Measurements from ENCODE around the gene MUC4.

Gene MUC4

GRCh38 chr3:195800240-195800639 is 11.5 kb downstream of the MUC4 start:
- no peak for ATAC-seq

GRCh38 chr3:195796795-195797194 is 14.9 kb downstream of the MUC4 start:
- TF ChIP-seq OSR1 (CRISPR knock-in tag; IDR thresholded peaks at IDR 0.05) (no peak), ZNF70 (CRISPR knock-in tag; IDR thresholded peaks at IDR 0.05) (no peak), SNAI2 (CRISPR knock-in tag; IDR thresholded peaks at IDR 0.05) (no peak), TSHZ2 (CRISPR knock-in tag; IDR thresholded peaks at IDR 0.05) (no peak), ZNF8 (CRISPR knock-in tag; IDR thresholded peaks at IDR 0.05) (no peak), BACH2 (CRISPR knock-in tag; IDR thresholded peaks at IDR 0.05; ENCODE audit: borderline replicate concordance) (no peak), RARB (CRISPR knock-in tag; IDR thresholded peaks at IDR 0.05) (no peak), CSDC2 (CRISPR knock-in tag; IDR thresholded peaks at IDR 0.05) (no peak), PATZ1 (CRISPR knock-in tag; IDR thresholded peaks at IDR 0.05; ENCODE audit: borderline replicate concordance) (no peak), TCF4 (CRISPR knock-in tag; IDR thresholded peaks at IDR 0.05; ENCODE audit: borderline replicate concordance) (no peak), ISL1 (CRISPR knock-in tag; IDR thresholded peaks at IDR 0.05) (no peak), CREB5 (CRISPR knock-in tag; IDR thresholded peaks at IDR 0.05; ENCODE audit: low read depth) (no peak), POU6F1 (CRISPR knock-in tag; IDR thresholded peaks at IDR 0.05; ENCODE audit: borderline replicate concordance, low read depth) (no peak)
- no peak for ATAC-seq

More at GRCh38 chr3:195800240-195800639, 11.5 kb downstream of the MUC4 start:
- TF ChIP-seq BACH2 (CRISPR knock-in tag; IDR thresholded peaks at IDR 0.05; ENCODE audit: borderline replicate concordance) (no peak), ARNTL (CRISPR knock-in tag; IDR thresholded peaks at IDR 0.05; ENCODE audit: borderline replicate concordance, low read depth) (no peak), CREB5 (CRISPR knock-in tag; IDR thresholded peaks at IDR 0.05; ENCODE audit: low read depth) (no peak), SNAI2 (CRISPR knock-in tag; IDR thresholded peaks at IDR 0.05) (no peak), ZFP3 (CRISPR knock-in tag; IDR thresholded peaks at IDR 0.05) (no peak), CSDC2 (CRISPR knock-in tag; IDR thresholded peaks at IDR 0.05) (no peak), POU6F1 (CRISPR knock-in tag; IDR thresholded peaks at IDR 0.05; ENCODE audit: borderline replicate concordance, low read depth) (no peak), ZNF8 (CRISPR knock-in tag; IDR thresholded peaks at IDR 0.05) (no peak), TSHZ2 (CRISPR knock-in tag; IDR thresholded peaks at IDR 0.05) (no peak), ZC3H10 (CRISPR knock-in tag; IDR thresholded peaks at IDR 0.05) (no peak)
